GM18858 (cell line): Measurements from ENCODE around the gene CHIC2.
A peak's percentile ranks its signal among the peaks of the same experiment; 100 is the strongest.

Experiments
- ATAC-seq: cut with Tn5 transposase; IDR thresholded peaks from one replicate; pipeline ENCODE4 v1.9.1; 2021; ENCODE audit not compliant: unreplicated experiment

CHIC2 gene

DNA sequence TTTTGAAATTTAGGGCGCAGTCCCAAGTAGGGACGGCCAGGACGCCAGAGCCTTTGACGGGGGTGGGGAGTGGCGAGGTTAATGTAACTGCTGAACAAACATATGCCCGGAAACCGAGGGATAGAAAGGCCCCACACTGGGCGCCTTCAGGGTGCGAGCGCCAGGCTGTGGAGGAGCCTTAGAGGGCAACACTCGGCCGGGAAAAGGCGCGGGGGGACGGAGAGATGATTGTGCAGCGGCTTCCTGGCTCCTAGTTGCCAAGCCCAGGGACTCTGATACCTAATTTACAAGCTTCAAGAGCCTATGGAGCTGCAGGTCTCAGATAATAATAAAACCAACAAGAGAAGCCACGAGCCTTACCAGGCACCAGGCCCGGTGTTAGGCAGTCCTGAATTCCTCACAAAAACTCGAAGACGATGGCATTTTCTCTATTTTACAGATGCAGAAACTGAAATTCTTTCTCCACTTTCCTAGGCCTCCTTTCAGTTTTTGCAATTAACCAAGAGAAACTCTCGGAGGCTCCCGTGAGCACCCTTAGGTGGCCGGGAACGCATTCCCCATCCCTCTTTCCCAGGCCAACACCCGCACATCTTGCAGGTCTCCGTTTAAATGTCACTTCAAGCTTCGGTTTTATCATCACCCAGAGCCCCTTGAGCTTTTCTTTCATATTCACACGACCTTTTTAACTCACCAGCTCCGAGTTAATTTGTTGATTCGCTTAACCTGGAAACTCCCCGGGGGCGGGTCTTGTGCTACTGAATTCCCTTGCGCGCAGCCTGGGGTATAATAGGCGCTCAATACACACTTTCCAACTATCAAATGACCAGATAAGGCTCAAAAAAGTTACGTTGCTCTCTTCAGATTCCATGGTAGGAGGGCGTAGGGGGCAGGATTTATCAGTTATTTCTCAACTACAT is 29.2 kb upstream of the CHIC2 start:
- no peak for ATAC-seq

DNA sequence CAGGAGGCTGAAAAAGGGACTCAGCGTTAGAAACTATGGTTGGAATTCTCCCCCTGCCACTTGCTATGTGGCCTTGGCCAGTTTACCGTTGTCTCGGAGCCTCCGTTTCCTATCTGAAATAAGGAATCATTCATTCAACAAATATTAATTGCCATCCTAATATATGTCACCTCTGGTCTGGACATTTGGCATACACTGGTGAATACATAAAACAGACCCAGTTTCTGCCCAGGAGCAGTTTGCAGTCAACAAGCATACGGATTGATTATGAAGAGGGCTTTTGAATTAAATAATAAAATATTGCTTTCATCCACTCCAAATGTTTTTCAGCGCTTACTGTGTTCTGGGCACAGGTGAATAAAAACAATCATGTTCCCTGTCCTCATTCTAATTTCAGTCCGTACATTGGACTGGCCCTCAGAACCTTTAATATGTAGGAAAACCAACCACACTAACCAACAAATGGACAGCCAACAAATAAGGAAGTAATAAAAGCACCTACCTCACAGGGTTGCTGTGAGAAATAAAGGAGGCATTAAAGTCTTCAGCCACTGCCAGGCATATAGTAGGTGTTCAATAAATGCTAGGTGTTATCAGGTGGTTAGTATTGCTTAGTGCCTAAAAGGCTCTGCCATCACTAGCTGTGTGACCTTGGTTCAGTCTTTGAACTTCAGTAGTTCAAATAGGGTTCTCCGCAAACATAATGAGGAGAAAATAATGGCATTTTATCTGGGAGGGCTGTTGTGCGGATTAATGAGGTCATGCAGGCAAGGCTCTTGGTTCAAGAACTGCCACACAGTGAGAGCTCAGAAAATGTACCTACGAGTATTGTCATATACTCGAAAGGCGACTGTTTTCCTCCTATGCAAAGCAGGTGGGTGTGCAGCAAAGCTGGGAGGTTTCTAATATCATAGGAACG is 28.3 kb upstream of the CHIC2 start:
- no peak for ATAC-seq

DNA sequence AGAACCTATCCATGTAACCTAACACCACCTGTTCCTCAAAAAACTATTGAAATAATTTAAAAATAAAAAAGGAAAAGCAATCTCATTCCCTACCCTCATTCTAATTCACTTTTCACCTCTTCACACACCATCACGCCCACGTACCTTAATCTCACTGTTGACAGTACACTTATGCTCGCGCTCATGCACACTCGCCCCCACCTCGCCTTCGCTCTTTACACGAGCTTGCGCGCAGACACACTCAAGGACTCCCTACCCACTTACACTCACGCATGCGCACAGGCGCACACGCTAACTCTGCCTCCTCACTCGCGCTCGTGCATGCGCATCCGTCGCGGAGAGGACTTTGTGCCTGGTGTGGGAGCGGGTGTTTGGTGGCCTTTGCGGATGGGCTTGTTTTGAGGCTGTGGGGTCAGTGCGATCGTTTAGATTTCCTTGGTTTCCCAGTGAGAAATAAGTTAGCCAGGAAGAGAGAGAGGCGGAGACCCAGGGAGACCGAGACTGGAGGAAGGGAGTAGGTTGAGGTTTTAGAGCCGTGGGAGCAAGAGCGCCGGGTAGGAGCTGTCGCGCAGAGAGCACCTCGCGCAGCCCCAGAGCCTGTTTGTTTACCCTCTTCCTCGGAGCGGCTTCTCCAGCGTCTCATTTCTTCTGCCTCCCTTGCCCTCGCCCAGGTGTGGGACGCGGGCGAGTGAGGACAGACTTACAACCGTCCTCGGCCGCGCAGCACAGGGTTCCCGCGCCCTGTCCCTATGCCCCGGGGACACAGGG is 27.4 kb upstream of the CHIC2 start:
- ATAC-seq, result peak; percentile 71

DNA sequence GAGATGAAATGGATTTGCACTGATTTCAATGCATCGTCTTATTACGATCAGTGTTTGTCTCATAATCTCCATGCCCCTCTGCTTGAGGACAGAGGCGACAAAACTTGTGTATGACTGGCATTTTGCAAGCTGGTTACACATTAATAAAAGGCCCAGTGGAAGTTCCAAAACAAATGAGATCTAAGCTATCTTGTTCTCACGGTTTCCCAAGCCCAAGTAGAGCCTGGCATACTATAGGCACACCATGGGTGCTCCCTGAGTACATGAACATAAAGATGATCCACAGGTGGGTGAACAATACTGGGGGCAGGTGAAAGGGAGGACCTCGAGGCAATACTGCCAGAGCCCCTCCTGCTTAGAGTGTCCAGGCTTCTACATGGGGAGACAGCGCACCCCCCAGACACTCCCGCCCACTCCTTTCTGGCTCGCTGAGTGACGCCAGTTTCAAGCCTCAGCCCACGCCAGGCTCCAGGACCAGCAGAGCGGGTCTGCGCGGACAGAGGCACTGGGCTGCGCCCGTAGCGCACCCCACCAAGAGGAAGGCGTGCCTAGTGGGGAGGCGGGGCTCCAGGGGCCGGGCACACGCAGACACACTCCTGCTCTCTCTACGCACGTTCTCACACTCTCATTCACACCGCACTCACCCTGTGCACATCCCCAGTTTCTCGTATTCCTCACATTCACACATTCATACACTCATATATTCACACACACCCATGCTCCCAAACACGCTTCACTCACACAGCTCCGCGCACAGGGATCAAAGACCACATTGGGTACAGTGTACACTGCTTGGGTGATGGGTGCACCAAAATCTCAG is 26.6 kb upstream of the CHIC2 start:
- ATAC-seq, result no peak

DNA sequence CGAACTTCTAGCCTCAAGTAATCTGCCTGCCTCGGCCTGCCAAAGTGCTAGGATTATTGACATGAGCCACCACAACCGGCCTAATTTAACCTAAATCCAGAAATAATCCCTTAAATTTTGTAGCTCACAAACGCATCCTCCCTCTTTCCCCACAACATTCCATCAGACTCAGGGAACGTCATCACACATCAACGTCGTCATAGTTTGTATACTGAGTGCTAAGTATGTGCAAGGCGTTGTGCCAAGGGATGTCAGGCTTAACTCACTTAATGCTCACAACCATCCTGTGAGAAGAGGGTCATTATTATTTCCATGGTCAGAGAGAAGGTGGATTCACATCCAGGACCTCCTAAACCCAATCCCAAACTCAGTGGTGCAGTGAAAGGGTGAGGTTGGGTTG is 26.0 kb upstream of the CHIC2 start:
- ATAC-seq, result no peak

DNA sequence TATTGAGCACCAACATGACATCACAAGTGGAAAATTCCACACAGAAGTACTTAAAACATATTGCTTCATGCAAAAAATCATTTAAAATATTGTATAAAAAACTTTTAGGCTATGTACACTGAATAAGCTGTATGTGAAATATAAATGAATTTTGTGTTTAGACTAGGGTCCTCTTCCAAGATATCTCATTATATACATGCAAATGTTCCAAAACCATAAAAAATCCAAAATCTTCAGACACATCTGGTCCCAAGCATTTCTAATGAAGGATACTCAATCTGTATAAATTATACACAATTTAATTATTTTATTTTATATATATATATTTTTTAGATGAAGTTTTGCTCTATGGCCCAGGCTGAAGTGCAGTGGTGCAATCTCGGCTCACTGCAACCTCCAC is 25.5 kb upstream of the CHIC2 start:
- no peak for ATAC-seq

DNA sequence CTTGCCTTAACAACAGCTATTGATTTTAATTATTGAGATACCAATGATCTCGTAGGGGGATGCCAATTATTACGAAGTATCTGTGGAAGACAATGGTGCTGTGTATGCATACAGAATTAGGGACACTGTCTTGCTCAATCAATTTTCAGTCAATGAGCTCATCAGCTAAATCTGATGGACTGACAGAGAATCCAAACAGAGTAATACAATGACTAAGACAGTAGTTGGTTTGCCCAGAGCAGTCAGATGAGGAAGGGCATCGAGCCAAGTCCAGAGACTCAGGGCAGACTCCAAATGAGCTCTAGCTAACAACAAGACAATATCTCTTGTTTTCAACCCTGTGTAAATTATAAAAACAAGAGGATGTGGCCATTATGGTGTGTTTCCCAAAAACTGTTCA is 20.9 kb upstream of the CHIC2 start:
- ATAC-seq, result no peak

DNA sequence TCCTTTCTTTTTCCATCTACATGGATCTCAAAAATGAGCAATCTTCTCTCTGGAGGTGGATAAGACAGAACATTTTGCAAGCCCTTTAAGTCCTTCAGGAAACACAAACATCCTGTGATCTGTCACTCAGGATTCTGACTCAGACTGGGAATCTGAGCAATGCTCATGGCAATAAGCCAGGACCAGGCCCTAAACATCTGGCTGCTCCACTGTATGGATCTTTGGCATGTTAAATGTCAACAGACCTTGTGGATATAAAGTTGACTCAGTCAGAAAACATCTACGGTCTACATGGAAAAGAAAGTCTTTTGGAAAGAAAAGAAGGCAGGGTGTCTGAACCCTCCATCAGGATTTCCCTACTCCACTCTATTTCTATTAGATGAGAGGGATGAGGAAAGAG is 17.8 kb upstream of the CHIC2 start:
- no peak for ATAC-seq

DNA sequence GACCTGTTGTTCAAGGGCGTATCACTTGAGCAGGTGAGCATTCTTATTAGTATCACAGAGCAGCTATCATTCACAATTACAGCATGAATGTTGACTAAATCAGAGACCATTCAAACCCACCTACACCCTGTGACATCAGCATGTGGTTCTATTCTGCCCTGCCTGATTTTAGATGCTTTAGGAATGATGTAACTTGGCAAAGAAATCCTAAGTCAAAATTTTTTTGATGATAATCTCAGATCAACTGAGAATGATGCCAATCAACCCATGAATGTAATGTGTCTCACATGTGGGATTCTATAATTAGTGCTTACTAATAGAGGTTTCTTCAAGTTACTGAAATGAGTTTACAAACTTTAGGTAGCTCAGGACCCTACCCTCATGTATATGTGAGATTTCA is 13.4 kb upstream of the CHIC2 start:
- no peak for ATAC-seq

DNA sequence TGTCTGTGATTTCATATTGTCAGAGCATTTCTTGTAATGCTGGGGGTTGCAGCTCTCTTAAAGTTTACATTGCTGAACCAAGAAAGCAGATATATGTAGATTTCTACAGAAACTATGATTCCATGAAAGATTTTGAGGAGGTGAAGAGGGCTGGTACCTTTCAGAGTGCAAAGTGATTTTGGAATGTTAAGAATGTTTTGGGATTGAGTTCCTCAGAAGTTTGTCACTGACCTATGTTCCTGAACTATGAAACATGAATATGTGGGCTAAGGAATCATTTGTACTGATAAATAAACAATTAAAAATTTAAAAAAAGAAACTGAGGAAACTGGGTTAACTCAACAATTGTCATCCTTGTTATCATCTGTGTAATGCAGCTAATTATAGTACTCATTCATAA is 12.3 kb upstream of the CHIC2 start:
- ATAC-seq, result no peak

DNA sequence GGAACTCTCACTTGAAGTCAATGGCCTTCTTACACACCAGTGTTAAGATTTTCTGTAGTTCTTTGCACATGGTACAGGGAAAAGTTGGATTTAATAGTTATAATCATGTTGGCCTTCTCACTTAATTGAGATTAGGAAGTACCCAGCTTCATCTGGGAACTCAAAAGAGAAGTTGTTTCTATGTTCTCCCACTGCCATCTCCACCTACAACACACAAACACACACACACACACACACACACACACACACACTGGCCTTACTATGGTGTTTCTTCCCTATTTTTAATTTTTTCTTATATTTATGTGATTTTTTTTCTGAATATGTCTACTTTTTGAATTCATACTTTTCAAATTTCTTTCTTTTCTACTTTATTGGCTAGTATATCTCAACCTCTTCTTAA is 10.0 kb upstream of the CHIC2 start:
- no peak for ATAC-seq

DNA sequence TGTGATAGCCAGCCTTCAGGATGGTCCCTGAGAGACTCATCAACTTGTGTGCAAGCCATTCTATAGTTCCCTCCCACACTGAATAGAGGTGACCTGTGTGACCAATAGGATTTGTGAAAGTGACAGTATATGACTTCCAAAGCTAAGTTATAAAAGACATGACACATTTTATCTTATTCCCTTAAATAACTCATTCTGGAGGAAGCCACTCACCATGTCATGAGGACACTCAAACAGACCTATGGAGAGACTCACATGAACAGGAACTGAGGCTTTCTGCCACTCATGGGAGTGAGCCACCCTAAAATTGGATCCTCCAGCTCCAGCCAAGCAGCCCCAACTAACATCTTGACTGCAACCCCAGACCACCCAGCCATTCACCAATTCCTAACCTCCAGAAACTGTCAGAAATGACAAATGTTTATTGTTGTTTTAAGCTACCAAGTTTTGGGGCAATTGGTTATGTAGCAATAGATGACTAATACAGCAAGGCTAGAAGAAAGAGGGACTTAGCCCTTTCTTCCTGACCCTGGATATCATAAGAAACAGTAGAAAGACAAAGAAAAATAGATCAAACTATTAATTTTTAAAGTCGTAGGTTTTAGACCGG is 9.0 kb upstream of the CHIC2 start:
- ATAC-seq, result no peak

DNA sequence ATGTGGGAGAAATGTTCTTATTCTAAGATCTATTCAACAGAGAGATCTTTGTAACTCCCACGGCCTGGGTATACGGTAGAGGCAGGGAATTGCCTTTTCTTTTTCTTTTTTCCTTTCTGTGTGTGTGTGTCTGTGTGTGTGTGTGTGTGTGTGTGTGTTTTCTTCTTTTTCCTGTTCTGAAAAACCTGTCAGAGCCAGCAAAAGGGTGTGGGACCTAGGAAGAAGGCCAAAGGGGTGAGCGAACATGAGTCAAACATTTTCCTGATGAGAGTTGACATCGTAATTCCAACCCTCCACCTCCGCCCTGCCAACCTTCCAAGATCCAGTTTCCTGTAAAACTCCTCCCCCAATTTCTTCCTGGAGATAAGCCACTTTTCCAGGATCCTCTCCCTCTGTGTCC is 2.8 kb upstream of the CHIC2 start:
- no peak for ATAC-seq

DNA sequence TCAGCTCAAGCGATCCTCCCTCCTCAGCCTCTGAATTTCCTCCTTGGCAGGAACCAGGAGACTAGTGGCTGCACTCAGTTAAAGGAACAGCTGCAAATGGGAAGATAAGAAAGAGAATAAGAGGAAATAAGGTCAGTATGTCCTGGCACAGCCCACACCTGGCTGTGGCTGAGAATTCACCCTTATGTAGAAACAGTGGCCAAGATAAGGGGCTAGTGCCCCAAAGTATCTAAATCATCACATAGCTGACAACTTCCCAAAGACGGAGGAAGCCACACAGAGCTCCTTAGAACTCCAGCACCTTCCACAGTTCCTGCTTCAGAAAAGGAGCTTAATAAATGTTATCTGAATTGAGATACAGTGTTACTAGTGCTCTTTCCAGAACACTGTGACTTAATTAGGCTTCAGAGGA is 2.3 kb upstream of the CHIC2 start:
- ATAC-seq, result no peak

DNA sequence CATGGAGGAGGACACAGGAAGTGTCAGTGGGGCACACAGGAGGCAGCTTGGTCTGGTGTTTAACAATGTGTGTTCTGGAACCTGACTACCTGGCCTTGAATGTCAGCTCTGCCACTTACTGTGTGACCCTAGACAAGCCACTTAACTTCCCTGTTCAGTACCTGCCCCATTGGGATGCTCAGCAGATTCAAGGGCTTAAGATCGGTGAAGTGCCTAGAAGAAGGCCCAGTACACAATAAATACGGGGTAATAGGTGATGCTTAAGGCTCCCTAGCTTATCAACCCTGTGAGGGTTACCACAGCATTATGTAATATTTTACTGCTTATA is 1.6 kb upstream of the CHIC2 start:
- no peak for ATAC-seq

DNA sequence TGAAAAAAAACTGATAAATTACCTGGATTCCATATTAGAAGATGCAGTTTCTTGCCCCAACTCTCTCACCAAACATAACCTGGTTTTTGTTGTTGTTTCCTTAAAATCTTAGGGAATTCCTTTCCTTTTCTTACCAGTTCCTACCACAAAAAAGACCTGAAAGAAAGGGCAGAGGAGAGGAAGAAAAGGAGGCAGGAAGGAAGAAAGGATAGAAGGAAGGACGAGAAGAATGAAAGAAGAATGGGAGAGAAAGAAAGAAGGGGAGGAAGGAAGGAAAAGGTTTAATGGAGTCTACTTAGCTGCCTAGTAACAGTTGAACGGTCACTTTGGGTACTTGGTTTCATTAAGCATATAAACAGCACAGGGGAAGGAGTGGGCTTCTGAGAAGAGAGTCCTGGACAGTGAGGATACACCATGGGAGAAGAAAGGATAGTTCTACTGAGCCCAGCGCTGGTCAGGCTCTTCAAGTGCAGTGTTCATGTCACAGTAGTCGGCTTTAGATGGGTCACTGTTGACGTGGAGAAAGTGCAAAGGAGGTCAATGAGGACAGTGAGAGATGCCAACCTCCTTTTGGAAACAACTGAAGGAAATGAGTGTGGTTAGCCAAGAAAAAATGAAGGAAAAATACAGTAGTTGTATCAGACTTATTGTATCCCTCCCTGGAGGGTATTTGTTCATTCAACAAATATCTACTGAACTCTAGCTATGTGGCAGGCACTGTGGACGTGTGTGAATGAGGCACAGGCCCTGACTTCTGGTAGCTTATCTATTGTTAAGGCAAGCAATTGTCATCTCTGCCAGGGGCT is 1.1 kb upstream of the CHIC2 start:
- no peak for ATAC-seq

DNA sequence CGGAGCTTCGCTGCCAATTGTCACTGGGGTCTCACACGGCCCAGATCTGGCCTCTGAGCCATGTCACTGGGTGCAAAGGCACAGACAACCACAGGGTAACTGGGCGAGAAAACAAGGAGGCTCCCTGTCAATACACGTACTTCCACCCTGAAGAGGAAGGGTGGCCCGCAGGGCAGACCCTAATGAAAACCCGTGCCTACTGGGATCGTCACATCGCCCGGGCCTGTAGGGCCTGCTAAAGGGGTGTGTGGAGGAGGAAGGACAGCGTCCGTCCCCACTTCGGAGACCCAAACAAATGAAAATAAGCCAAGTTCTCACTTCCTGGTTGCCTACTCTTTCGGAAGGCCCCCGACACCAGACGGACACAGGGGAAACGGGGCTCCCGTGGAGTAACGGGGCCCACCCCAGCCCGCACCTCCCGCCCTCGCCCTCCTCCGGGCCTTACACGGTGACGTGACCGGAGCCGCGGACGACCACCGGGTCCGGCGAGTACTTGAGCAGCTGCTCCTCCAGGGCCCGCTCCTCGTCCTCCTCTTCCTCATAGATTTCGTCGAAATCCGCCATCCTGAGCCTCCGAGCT is 578 bp downstream of the CHIC2 start:
- peak; percentile 3 for ATAC-seq

DNA sequence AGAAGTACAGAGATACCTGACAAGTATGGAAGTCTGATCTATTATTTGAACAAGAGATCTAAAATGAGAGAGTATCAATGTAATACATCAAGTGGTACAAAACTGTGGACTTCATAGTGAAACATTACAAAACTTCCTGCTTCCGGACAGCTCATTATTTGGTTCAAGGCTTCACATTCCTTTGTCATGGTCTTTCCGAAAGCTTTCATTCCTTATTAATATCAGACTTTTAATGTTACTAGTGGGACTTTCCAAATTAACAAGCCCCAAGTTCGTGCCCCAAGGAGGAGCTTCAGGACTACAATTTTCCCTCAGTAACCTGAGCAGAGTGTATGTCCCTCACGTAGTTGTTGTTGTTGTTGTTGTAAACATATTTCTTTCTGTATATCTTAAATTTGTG is 1.2 kb downstream of the CHIC2 start:
- ATAC-seq, result no peak

DNA sequence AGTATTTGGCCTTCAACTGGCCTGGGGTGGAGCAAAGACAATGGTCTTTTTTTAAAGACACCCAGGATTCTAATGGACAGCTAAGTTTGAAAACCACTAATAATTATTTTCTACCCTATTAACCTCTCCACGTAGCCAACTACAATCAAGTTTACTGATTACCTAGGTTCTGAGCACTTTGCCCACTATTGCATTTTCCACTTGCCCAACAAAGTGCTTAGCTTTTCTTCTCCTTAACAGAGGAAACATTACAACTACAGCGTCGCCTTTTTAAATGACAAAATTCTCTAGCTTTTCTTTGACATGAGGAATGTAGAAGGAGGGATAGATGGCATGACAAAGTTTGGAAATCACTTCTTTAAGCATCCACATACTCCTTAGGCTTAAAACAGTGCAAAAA is 2.0 kb downstream of the CHIC2 start:
- no peak for ATAC-seq
